SU-DHL-6 (cell line): ENCODE results near the gene COL23A1.

Experiments used
- H2AFZ ChIP-seq: fragments of 200-600 bp; sonication (generic); 2 replicates; pipeline ENCODE4 v1.6.1; 2014; ENCODE audit warnings: low read depth, mild to moderate bottlenecking, moderate library complexity, mixed read lengths, antibody characterized with exemption, low read length; ENCODE audit not compliant: severe bottlenecking
- H3F3A ChIP-seq: fragments of 200-600 bp; shearing (Covaris generic); 2 replicates; pipeline ENCODE4 v1.6.0; 2016; ENCODE audit warnings: antibody characterized with exemption, mild to moderate bottlenecking; ENCODE audit not compliant: insufficient read depth
- H3K27ac ChIP-seq: fragments of 200-600 bp; sonication (generic); 2 replicates; pipeline ENCODE4 v1.5.1; 2016; ENCODE audit warnings: low read depth, mild to moderate bottlenecking, low read length, moderate library complexity, mixed read lengths
- H3K27me3 ChIP-seq: fragments of 200-600 bp; sonication (generic), shearing (Covaris generic); 2 replicates; pipeline ENCODE4 v1.6.0; 2014; ENCODE audit warnings: mild to moderate bottlenecking, low read length
- H3K36me3 ChIP-seq: fragments of 200-600 bp; sonication (generic); 2 replicates; pipeline ENCODE4 v1.6.1; 2014; ENCODE audit warnings: mild to moderate bottlenecking, low read length, mixed read lengths
- H3K4me2 ChIP-seq: fragments of 300-600, 200-600 bp; shearing (Covaris generic), sonication (generic); 2 replicates; pipeline ENCODE4 v1.6.0; 2014; ENCODE audit warnings: low read length, low read depth, mild to moderate bottlenecking; ENCODE audit not compliant: poor library complexity, severe bottlenecking
- H3K4me3 ChIP-seq: fragments of 200-600 bp; sonication (generic); 2 replicates; pipeline ENCODE4 v1.5.1; 2014; ENCODE audit warnings: antibody characterized with exemption, low read length, mild to moderate bottlenecking, mixed read lengths; ENCODE audit not compliant: insufficient read depth, poor library complexity, severe bottlenecking
- H3K79me2 ChIP-seq: fragments of 200-600 bp; sonication (generic); 2 replicates; pipeline ENCODE4 v1.6.1; 2014; ENCODE audit warnings: mild to moderate bottlenecking, low read length, moderate library complexity; ENCODE audit not compliant: insufficient read depth
- H3K9ac ChIP-seq: fragments of 200-600 bp; sonication (generic); 2 replicates; pipeline ENCODE4 v1.7.0; 2014; ENCODE audit warnings: mild to moderate bottlenecking, low read length
- H3K9me2 ChIP-seq: fragments of 200-600 bp; sonication (generic); replicated peaks from 2 replicates; pipeline ENCODE4 v1.6.1; 2014; ENCODE audit warnings: low read length; ENCODE audit not compliant: insufficient read depth
- H3K9me3 ChIP-seq: fragments of 200-600 bp; sonication (generic); 2 replicates; pipeline ENCODE4 v1.6.1; 2014; ENCODE audit warnings: low read length, mixed read lengths; ENCODE audit not compliant: insufficient read depth
- H4K20me1 ChIP-seq: fragments of 200-600 bp; sonication (generic); 2 replicates; pipeline ENCODE4 v1.6.1; 2014; ENCODE audit warnings: low read depth, mild to moderate bottlenecking, antibody characterized with exemption, low read length, moderate library complexity, mixed read lengths
- CTCF ChIP-seq: fragments of 200-600 bp; sonication (generic); IDR thresholded peaks from one replicate; pipeline ENCODE4 v1.5.1; 2017; ENCODE audit warnings: antibody characterized with exemption, mild to moderate bottlenecking, low read length, moderate library complexity; ENCODE audit not compliant: insufficient read depth, poor library complexity, severe bottlenecking
- EZH2phosphoT487 ChIP-seq: fragments of 200-600 bp; sonication (generic), shearing (Covaris generic); conservative IDR thresholded peaks from 2 replicates; pipeline ENCODE4 v1.6.1; 2018; ENCODE audit warnings: mild to moderate bottlenecking, antibody characterized with exemption, low read length, moderate library complexity, mixed read lengths

The COL23A1 gene

GRCh38 chr5:178330791-178331404, 259.3 kb downstream of the COL23A1 start:
- no peak overlapping the region for H2AFZ ChIP-seq
- H3K9me3 ChIP-seq: no peaks in the 10 kb centered on the region
- no peak overlapping the region for H3K27ac ChIP-seq

GRCh38 chr5:178328826-178329730, 261.1 kb downstream of the COL23A1 start:
- no peak overlapping the region for H3K4me2 ChIP-seq
- no peaks in the 10 kb centered on the region for H3K36me3 ChIP-seq
- H3K9ac ChIP-seq: no peak overlapping the region
- no peaks in the 10 kb centered on the region for H4K20me1 ChIP-seq
- H3K27me3 ChIP-seq: no peaks in the 10 kb centered on the region
- no peak for TF ChIP-seq EZH2phosphoT487
- no peak for TF ChIP-seq CTCF
- no peaks in the 10 kb centered on the region for H3K9me3 ChIP-seq
- H3K79me2 ChIP-seq: no peaks in the 10 kb centered on the region
- no peak overlapping the region for H2AFZ ChIP-seq
- peaks cover 10% of the 10 kb centered on the region for H3F3A ChIP-seq
- no peak overlapping the region for H3K4me3 ChIP-seq
- H3K9me2 ChIP-seq: no peaks in the 10 kb centered on the region
- no peak overlapping the region for H3K27ac ChIP-seq

More at GRCh38 chr5:178330791-178331404, 259.3 kb downstream of the COL23A1 start:
- Histone ChIP-seq H3K36me3 (no peaks in the 10 kb centered on the region), H3K9ac (no peak overlapping the region), H3K79me2 (no peaks in the 10 kb centered on the region), H3F3A (no peaks in the 10 kb centered on the region), H3K4me3 (no peak overlapping the region), H3K27me3 (no peaks in the 10 kb centered on the region), H3K4me2 (no peak overlapping the region), H3K9me2 (no peaks in the 10 kb centered on the region), H4K20me1 (no peaks in the 10 kb centered on the region)
- TF ChIP-seq EZH2phosphoT487: no peak
- TF ChIP-seq CTCF: no peak

- TF ChIP-seq CTCF: no peak
- TF ChIP-seq EZH2phosphoT487: no peak
- Histone ChIP-seq H3K27ac (no peak overlapping the region), H3K36me3 (no peaks in the 10 kb centered on the region), H3F3A (peaks cover 19% of the 10 kb centered on the region), H3K9me3 (no peaks in the 10 kb centered on the region), H3K4me2 (no peak overlapping the region), H3K4me3 (no peak overlapping the region), H3K27me3 (no peaks in the 10 kb centered on the region), H2AFZ (no peak overlapping the region), H3K79me2 (no peaks in the 10 kb centered on the region), H3K9ac (no peak overlapping the region), H4K20me1 (no peaks in the 10 kb centered on the region), H3K9me2 (no peaks in the 10 kb centered on the region)
Measured at GRCh38 chr5:178327931-178328711, 262.1 kb downstream of the COL23A1 start.
